Measurements from ENCODE around the gene CAPN11.

The CAPN11 gene

GRCh38 chr6:44202972-44203750 lies 44.5 kb downstream of the CAPN11 start:
- no peak for DNase-seq

GRCh38 chr6:44203955-44204354 lies 45.3 kb downstream of the CAPN11 start:
- DNase-seq: no peak

GRCh38 chr6:44207966-44208365 lies 49.3 kb downstream of the CAPN11 start:
- no peak for DNase-seq

GRCh38 chr6:44211284-44211683 lies 52.7 kb downstream of the CAPN11 start:
- no peak for DNase-seq

- no peak for DNase-seq
These were observed 55.7 kb downstream of the CAPN11 start for GRCh38 chr6:44214307-44214706.

- DNase-seq: no peak
These were observed 58.2 kb downstream of the CAPN11 start, which contains the start of gene MYMX for GRCh38 chr6:44216677-44217331. Gene MYMX (plus strand): TSS chr6:44216926. CDS start chr6:44217472, 546 bp downstream.

GRCh38 chr6:44217332-44218143 lies 58.9 kb downstream of the CAPN11 start:
- DNase-seq: peak in 25 of 56 donors; percentile 10 to 70 (median 28)

GRCh38 chr6:44219053-44219814 lies 60.6 kb downstream of the CAPN11 start:
- DNase-seq: peak in 34 of 56 donors; percentile 8 to 67 (median 32)

- no peak for DNase-seq
These were observed 61.5 kb downstream of the CAPN11 start for GRCh38 chr6:44219815-44220784.

- no peak for DNase-seq
These were observed 62.3 kb downstream of the CAPN11 start for GRCh38 chr6:44220913-44221290.

- peak in 49 of 56 donors; percentile 16 to 92 (median 57) for DNase-seq
These were observed 62.8 kb downstream of the CAPN11 start for GRCh38 chr6:44221291-44221960.

GRCh38 chr6:44221961-44222335 lies 63.3 kb downstream of the CAPN11 start:
- DNase-seq: no peak

- DNase-seq: peak in 1 of 56 donors; percentile 40
These were observed 64.1 kb downstream of the CAPN11 start for GRCh38 chr6:44222486-44223318.

- DNase-seq: peak in 42 of 56 donors; percentile 10 to 76 (median 46)
These were observed 64.9 kb downstream of the CAPN11 start, which contains the start of gene SLC29A1 for GRCh38 chr6:44223319-44224028. Gene SLC29A1 (plus strand): TSS chr6:44223595. CDS start chr6:44227314, 3,719 bp downstream.

GRCh38 chr6:44224029-44224964 lies 65.7 kb downstream of the CAPN11 start:
- no peak for DNase-seq

GRCh38 chr6:44224965-44225305 lies 66.3 kb downstream of the CAPN11 start:
- no peak for DNase-seq

Measured in amygdala (tissue), 56 donors.